ENCODE data around the gene FKBP1B.

FKBP1B gene

GRCh38 chr2:24024018-24024417, 25.5 kb upstream of the FKBP1B start:
- Histone ChIP-seq H3K4me1 (ENCODE audit: control insufficient read depth in 2 of 2, insufficient read depth in 1 of 2, low read depth in 1 of 2, low read length in 2 of 2) (peaks cover 4 to 18% of the 10 kb centered on the region in 2 donors), H2BK12ac (ENCODE audit: low read length) (no peak overlapping the region), H4K91ac (ENCODE audit: low read depth, low read length, poor library complexity) (no peak overlapping the region), H2AFZ (ENCODE audit: low read length) (no peak overlapping the region), H3K23ac (ENCODE audit: low read depth, low read length, poor library complexity) (no peak overlapping the region), H3K4me2 (ENCODE audit: insufficient read depth, low read length, poor library complexity, severe bottlenecking) (no peak overlapping the region), H4K8ac (ENCODE audit: low read depth, low read length) (peak overlapping the region; percentile 93), H2BK120ac (ENCODE audit: low read depth, low read length) (no peak overlapping the region), H3K14ac (ENCODE audit: low read length) (no peak overlapping the region), H3K27me3 (ENCODE audit: control insufficient read depth in 3 of 3, insufficient read depth in 3 of 3, low read depth in 1 of 3, low read length in 3 of 3) (no peaks in the 10 kb centered on the region), H2BK15ac (ENCODE audit: low read length) (no peak overlapping the region), H3K4ac (ENCODE audit: low read length) (no peak overlapping the region), H3K36me3 (replicated peaks in 1 of 2; ENCODE audit: control insufficient read depth in 2 of 2, insufficient read depth in 2 of 2, low read length in 2 of 2) (peaks cover 8 to 52% of the 10 kb centered on the region in 2 donors), H3K27ac (replicated peaks; ENCODE audit: low read length) (no peak overlapping the region), H3K4me3 (ENCODE audit: low read length in 2 of 2) (no peak overlapping the region), H2BK5ac (ENCODE audit: low read length) (no peak overlapping the region), H2AK5ac (ENCODE audit: low read depth, low read length) (no peak overlapping the region), H3K9ac (ENCODE audit: low read depth, low read length, poor library complexity) (peak overlapping the region; percentile 34), H3K18ac (ENCODE audit: low read length) (no peak overlapping the region), H3K9me3 (replicated peaks in 1 of 2; ENCODE audit: control insufficient read depth in 2 of 2, insufficient read depth in 1 of 2, low read depth in 1 of 2, low read length in 2 of 2) (no peaks in the 10 kb centered on the region), H3K79me1 (ENCODE audit: low read depth, low read length) (peaks cover 6% of the 10 kb centered on the region)
- no CpG with 5 or more reads among the region's 12 CpGs for WGBS, 2 donors (ENCODE audit: extremely low coverage in 2 of 2, insufficient read length in 2 of 2, insufficient replicate concordance in 1 of 2)
- DNase-seq (ENCODE audit: low spot score): no peak

GRCh38 chr2:24024996-24025663, 24.4 kb upstream of the FKBP1B start:
- Histone ChIP-seq H3K79me1 (ENCODE audit: low read depth, low read length) (peaks cover 6% of the 10 kb centered on the region), H2BK12ac (ENCODE audit: low read length) (no peak overlapping the region), H3K9ac (ENCODE audit: low read depth, low read length, poor library complexity) (no peak overlapping the region), H2BK120ac (ENCODE audit: low read depth, low read length) (no peak overlapping the region), H3K4ac (ENCODE audit: low read length) (peak overlapping the region; percentile 56), H2BK15ac (ENCODE audit: low read length) (no peak overlapping the region), H2AFZ (ENCODE audit: low read length) (no peak overlapping the region), H3K27ac (replicated peaks; ENCODE audit: low read length) (no peak overlapping the region), H3K4me3 (ENCODE audit: low read length in 2 of 2) (no peak overlapping the region), H4K8ac (ENCODE audit: low read depth, low read length) (no peak overlapping the region), H3K9me3 (replicated peaks in 1 of 2; ENCODE audit: control insufficient read depth in 2 of 2, insufficient read depth in 1 of 2, low read depth in 1 of 2, low read length in 2 of 2) (no peaks in the 10 kb centered on the region), H3K18ac (ENCODE audit: low read length) (peak overlapping the region; percentile 8), H3K4me2 (ENCODE audit: insufficient read depth, low read length, poor library complexity, severe bottlenecking) (no peak overlapping the region), H3K36me3 (replicated peaks in 1 of 2; ENCODE audit: control insufficient read depth in 2 of 2, insufficient read depth in 2 of 2, low read length in 2 of 2) (peaks cover 11 to 63% of the 10 kb centered on the region in 2 donors), H3K14ac (ENCODE audit: low read length) (no peak overlapping the region), H3K27me3 (ENCODE audit: control insufficient read depth in 3 of 3, insufficient read depth in 3 of 3, low read depth in 1 of 3, low read length in 3 of 3) (no peaks in the 10 kb centered on the region), H3K23ac (ENCODE audit: low read depth, low read length, poor library complexity) (no peak overlapping the region), H2AK5ac (ENCODE audit: low read depth, low read length) (no peak overlapping the region), H2BK5ac (ENCODE audit: low read length) (peak overlapping the region; percentile 8), H4K91ac (ENCODE audit: low read depth, low read length, poor library complexity) (no peak overlapping the region), H3K4me1 (ENCODE audit: control insufficient read depth in 2 of 2, insufficient read depth in 1 of 2, low read depth in 1 of 2, low read length in 2 of 2) (peaks cover 4 to 18% of the 10 kb centered on the region in 2 donors)
- no CpG with 5 or more reads among the region's 17 CpGs for WGBS, 2 donors (ENCODE audit: extremely low coverage in 2 of 2, insufficient read length in 2 of 2, insufficient replicate concordance in 1 of 2)
- DNase-seq (ENCODE audit: low spot score): no peak

GRCh38 chr2:24026233-24026632, 23.3 kb upstream of the FKBP1B start:
- no CpG with 5 or more reads among the region's 2 CpGs for WGBS, 2 donors (ENCODE audit: extremely low coverage in 2 of 2, insufficient read length in 2 of 2, insufficient replicate concordance in 1 of 2)
- H3K27me3 ChIP-seq (ENCODE audit: control insufficient read depth in 3 of 3, insufficient read depth in 3 of 3, low read depth in 1 of 3, low read length in 3 of 3): no peaks in the 10 kb centered on the region
- no peak overlapping the region for H3K14ac ChIP-seq (ENCODE audit: low read length)
- H2BK120ac ChIP-seq (ENCODE audit: low read depth, low read length): no peak overlapping the region
- no peak overlapping the region for H2BK15ac ChIP-seq (ENCODE audit: low read length)
- H3K27ac ChIP-seq (replicated peaks; ENCODE audit: low read length): no peak overlapping the region
- H2BK12ac ChIP-seq (ENCODE audit: low read length): no peak overlapping the region
- H3K9me3 ChIP-seq (replicated peaks in 1 of 2; ENCODE audit: control insufficient read depth in 2 of 2, insufficient read depth in 1 of 2, low read depth in 1 of 2, low read length in 2 of 2): no peaks in the 10 kb centered on the region
- no peak overlapping the region for H3K4me3 ChIP-seq (ENCODE audit: low read length in 2 of 2)
- no peak overlapping the region for H3K9ac ChIP-seq (ENCODE audit: low read depth, low read length, poor library complexity)
- H3K23ac ChIP-seq (ENCODE audit: low read depth, low read length, poor library complexity): no peak overlapping the region
- peaks cover 6% of the 10 kb centered on the region for H3K79me1 ChIP-seq (ENCODE audit: low read depth, low read length)
- no peak overlapping the region for H2AK5ac ChIP-seq (ENCODE audit: low read depth, low read length)
- H2BK5ac ChIP-seq (ENCODE audit: low read length): no peak overlapping the region
- no peak overlapping the region for H4K91ac ChIP-seq (ENCODE audit: low read depth, low read length, poor library complexity)
- no peak overlapping the region for H3K4ac ChIP-seq (ENCODE audit: low read length)
- H4K8ac ChIP-seq (ENCODE audit: low read depth, low read length): no peak overlapping the region
- DNase-seq (ENCODE audit: low spot score): no peak
- H3K36me3 ChIP-seq (replicated peaks in 1 of 2; ENCODE audit: control insufficient read depth in 2 of 2, insufficient read depth in 2 of 2, low read length in 2 of 2): peaks cover 17 to 74% of the 10 kb centered on the region in 2 donors
- H2AFZ ChIP-seq (ENCODE audit: low read length): peak overlapping the region; percentile 19
- H3K18ac ChIP-seq (ENCODE audit: low read length): no peak overlapping the region
- H3K4me2 ChIP-seq (ENCODE audit: insufficient read depth, low read length, poor library complexity, severe bottlenecking): no peak overlapping the region
- H3K4me1 ChIP-seq (ENCODE audit: control insufficient read depth in 2 of 2, insufficient read depth in 1 of 2, low read depth in 1 of 2, low read length in 2 of 2): peaks cover 4 to 18% of the 10 kb centered on the region in 2 donors

DNA sequence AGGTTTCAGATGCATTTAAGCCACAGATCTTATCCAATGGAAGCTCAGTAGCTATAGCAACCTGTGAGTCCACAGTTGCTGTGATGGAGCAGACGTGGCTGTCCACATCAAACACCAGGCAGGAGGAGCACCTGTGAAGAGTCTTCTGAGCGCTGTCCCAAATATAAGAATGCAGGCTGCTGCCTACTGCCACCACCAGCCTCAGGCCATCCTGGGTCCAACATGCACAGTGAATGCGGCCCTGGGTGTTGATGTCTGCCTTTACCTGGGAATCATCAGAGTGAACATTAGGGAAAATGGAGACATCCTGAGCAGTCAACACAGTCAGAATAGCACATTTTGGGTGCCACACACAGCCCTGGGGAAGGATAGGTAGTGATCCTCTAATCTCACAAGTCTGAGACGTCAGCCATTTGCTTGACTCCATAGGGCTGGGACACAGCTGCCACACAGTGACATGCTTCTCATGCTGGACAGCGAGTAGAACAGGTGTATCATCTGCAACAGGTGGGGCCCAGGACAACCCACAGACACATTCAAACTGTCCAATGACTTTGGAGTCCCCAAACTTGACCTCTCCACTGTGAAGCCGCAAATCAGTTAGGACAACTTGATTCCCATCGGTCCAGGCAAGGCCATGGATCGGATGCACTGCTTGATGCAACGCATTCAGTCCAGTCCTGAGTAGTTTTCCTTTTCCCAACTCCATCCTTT, 10.6 kb upstream of the FKBP1B start:
- no peak overlapping the region for H3K9ac ChIP-seq (ENCODE audit: low read depth, low read length, poor library complexity)
- no peak overlapping the region for H3K27ac ChIP-seq (replicated peaks; ENCODE audit: low read length)
- H3K36me3 ChIP-seq (replicated peaks in 1 of 2; ENCODE audit: control insufficient read depth in 2 of 2, insufficient read depth in 2 of 2, low read length in 2 of 2): peaks cover 11 to 60% of the 10 kb centered on the region in 2 donors
- H4K91ac ChIP-seq (ENCODE audit: low read depth, low read length, poor library complexity): no peak overlapping the region
- H2BK120ac ChIP-seq (ENCODE audit: low read depth, low read length): no peak overlapping the region
- DNase-seq (ENCODE audit: low spot score): no peak
- H2BK12ac ChIP-seq (ENCODE audit: low read length): no peak overlapping the region
- H2BK5ac ChIP-seq (ENCODE audit: low read length): no peak overlapping the region
- no peak overlapping the region for H3K23ac ChIP-seq (ENCODE audit: low read depth, low read length, poor library complexity)
- no peak overlapping the region for H3K4ac ChIP-seq (ENCODE audit: low read length)
- no peaks in the 10 kb centered on the region for H3K79me1 ChIP-seq (ENCODE audit: low read depth, low read length)
- no peaks in the 10 kb centered on the region for H3K9me3 ChIP-seq (replicated peaks in 1 of 2; ENCODE audit: control insufficient read depth in 2 of 2, insufficient read depth in 1 of 2, low read depth in 1 of 2, low read length in 2 of 2)
- no peak overlapping the region for H4K8ac ChIP-seq (ENCODE audit: low read depth, low read length)
- H3K4me3 ChIP-seq (ENCODE audit: low read length in 2 of 2): no peak overlapping the region
- no peak overlapping the region for H3K18ac ChIP-seq (ENCODE audit: low read length)
- no peaks in the 10 kb centered on the region for H3K4me1 ChIP-seq (ENCODE audit: control insufficient read depth in 2 of 2, insufficient read depth in 1 of 2, low read depth in 1 of 2, low read length in 2 of 2)
- no peak overlapping the region for H2AFZ ChIP-seq (ENCODE audit: low read length)
- no CpG with 5 or more reads among the region's 9 CpGs for WGBS, 2 donors (ENCODE audit: extremely low coverage in 2 of 2, insufficient read length in 2 of 2, insufficient replicate concordance in 1 of 2)
- H3K27me3 ChIP-seq (ENCODE audit: control insufficient read depth in 3 of 3, insufficient read depth in 3 of 3, low read depth in 1 of 3, low read length in 3 of 3): no peaks in the 10 kb centered on the region
- H2BK15ac ChIP-seq (ENCODE audit: low read length): no peak overlapping the region
- H3K14ac ChIP-seq (ENCODE audit: low read length): no peak overlapping the region
- H2AK5ac ChIP-seq (ENCODE audit: low read depth, low read length): no peak overlapping the region
- H3K4me2 ChIP-seq (ENCODE audit: insufficient read depth, low read length, poor library complexity, severe bottlenecking): no peak overlapping the region

Data from neuronal stem cell (in vitro differentiated cells).